A549 (cell line): ENCODE results near the gene OR1E1. TPM values are rescaled to one million over a fixed set of nuclear protein-coding genes. Genes with fewer than 3 reads are reported as not detected.

Experiments used
- ATAC-seq, 2 experiments: fragments of 200-7000 bp in 1 of 2; fragments of >200 bp in 1 of 2; cut with Nextera tagmentation in 1 of 2; cut with Tn5 transposase in 1 of 2; 3 replicates each; pipeline versions ENCODE4 v1.8.0 to v1.9.1; 2018 to 2020; ENCODE audit warnings: mild to moderate bottlenecking in 1 of 2, moderate library complexity in 1 of 2
- CTCF ChIA-PET: fragments of 300-600 bp; sonication (Branson Sonifier 250); formaldehyde crosslinking; extraction: SDS; loops from one replicate; lab custom pipeline; 2021; ENCODE audit warnings: antibody characterized with exemption, inconsistent platforms; lab: Yijun Ruan, JAX
- POLR2A ChIA-PET: fragments of 350-600 bp; formaldehyde crosslinking; extraction: SDS; loops from one replicate; lab custom pipeline; 2021; ENCODE audit warnings: antibody characterized with exemption, inconsistent platforms; lab: Yijun Ruan, JAX
- DNase-seq, 2 experiments: peaks; one replicate each; pipeline versions ENCODE4 v3.0.0 to v3.0.0-alpha.2; 2011 to 2016; ENCODE audit warnings: low read depth in 1 of 2, low spot score in 1 of 2
- FAIRE-seq: peaks from 2 replicates; lab custom pipeline; 2011; peaks lifted over from hg19 to GRCh38; lab: Jason Lieb, UNC
- H3K27ac ChIP-seq, 2 experiments: fragments of >200 bp; sonication (Bioruptor Twin); formaldehyde crosslinking; 3 replicates each; pipeline ENCODE4 v1.5.1; 2016 to 2017
- H3K4me1 ChIP-seq: fragments of >200 bp; sonication (Bioruptor Twin); formaldehyde crosslinking; 3 replicates; pipeline ENCODE4 v1.6.1; 2016
- H3K4me2 ChIP-seq: fragments of >200 bp; sonication (Bioruptor Twin); formaldehyde crosslinking; 3 replicates; pipeline ENCODE4 v1.6.1; 2016
- H3K4me3 ChIP-seq: fragments of >200 bp; sonication (Bioruptor Twin); formaldehyde crosslinking; 3 replicates; pipeline ENCODE4 v1.5.1; 2016
- H3K9me3 ChIP-seq: fragments of >200 bp; sonication (Bioruptor Twin); formaldehyde crosslinking; 3 replicates; pipeline ENCODE4 v1.6.1; 2016
- BHLHE40 ChIP-seq: IDR thresholded peaks from 2 replicates; pipeline ENCODE4 v1.6.1; 2012; ENCODE audit warnings: low read depth, low read length, inconsistent platforms
- CBX2 ChIP-seq: fragments of 200-600 bp; sonication (generic); IDR thresholded peaks from 2 replicates; pipeline ENCODE4 v1.6.1; 2016; ENCODE audit warnings: low read depth, mild to moderate bottlenecking, borderline replicate concordance
- CHD2 ChIP-seq: fragments of 150-350 bp; IDR thresholded peaks from 2 replicates; pipeline ENCODE4 v1.6.1; 2014; ENCODE audit warnings: low read length; ENCODE audit not compliant: partially characterized antibody
- CTCF ChIP-seq: fragments of >200 bp; sonication (Bioruptor Twin); formaldehyde crosslinking; IDR thresholded peaks from 3 replicates; pipeline ENCODE4 v1.5.1; 2016
- EHMT2 ChIP-seq: fragments of 200-600 bp; sonication (generic); IDR thresholded peaks from 2 replicates; pipeline ENCODE4 v1.6.1; 2016; ENCODE audit warnings: antibody characterized with exemption, low read depth, mild to moderate bottlenecking, moderate library complexity
- EP300 ChIP-seq, 2 experiments: fragments of >200 bp; sonication (Bioruptor Twin); formaldehyde crosslinking; IDR thresholded peaks; 2 replicates in 1 of 2; 3 replicates in 1 of 2; pipeline ENCODE4 v1.6.1; 2016 to 2017
- GATA3 ChIP-seq: IDR thresholded peaks from 2 replicates; pipeline ENCODE4 v1.6.1; 2012; ENCODE audit warnings: borderline replicate concordance
- HDAC2 ChIP-seq: fragments of 200-600 bp; sonication (generic); IDR thresholded peaks from 2 replicates; pipeline ENCODE4 v1.6.1; 2016
- HES2 ChIP-seq: fragments of >200 bp; sonication (Bioruptor Twin); formaldehyde crosslinking; IDR thresholded peaks from 2 replicates; pipeline ENCODE4 v1.6.1; 2016
- HEYL ChIP-seq: fragments of 250-450 bp; sonication (Bioruptor Pico); IDR thresholded peaks from 2 replicates; pipeline ENCODE4 v1.8.0; 2021; ENCODE audit warnings: mild to moderate bottlenecking, moderate library complexity
- HMGXB4 ChIP-seq: fragments of 250-450 bp; sonication (Bioruptor Pico); IDR thresholded peaks from 2 replicates; pipeline ENCODE4 v1.5.0; 2021; ENCODE audit warnings: mild to moderate bottlenecking, moderate library complexity, borderline replicate concordance
- KDM1A ChIP-seq: fragments of 200-600 bp; sonication (generic); IDR thresholded peaks from 2 replicates; pipeline ENCODE4 v1.6.1; 2016; ENCODE audit warnings: low read depth, mild to moderate bottlenecking
- MAX ChIP-seq: IDR thresholded peaks from 2 replicates; pipeline ENCODE4 v1.6.1; 2012
- NPAS2 ChIP-seq: fragments of 250-450 bp; sonication (Bioruptor Pico); IDR thresholded peaks from 2 replicates; pipeline ENCODE4 v1.8.0; 2022; ENCODE audit warnings: mild to moderate bottlenecking, moderate library complexity, borderline replicate concordance
- RAD21 ChIP-seq, 2 experiments: fragments of >200 bp in 1 of 2; sonication (Bioruptor Twin) in 1 of 2; formaldehyde crosslinking in 1 of 2; IDR thresholded peaks in 1 of 2; conservative IDR thresholded peaks in 1 of 2; 2 replicates in 1 of 2; 3 replicates in 1 of 2; pipeline ENCODE4 v1.6.1; 2012 to 2018; ENCODE audit warnings: inconsistent platforms in 1 of 2
- RCOR1 ChIP-seq: fragments of 150-350 bp; IDR thresholded peaks from 2 replicates; pipeline ENCODE4 v1.6.1; 2014; ENCODE audit warnings: antibody characterized with exemption, low read length, low read depth
- REST ChIP-seq: fragments of 200-600 bp; sonication (generic); IDR thresholded peaks from 2 replicates; pipeline ENCODE4 v1.6.1; 2016; ENCODE audit warnings: antibody characterized with exemption, mild to moderate bottlenecking, moderate library complexity
- ZC3H11A ChIP-seq: fragments of 450-650 bp; IDR thresholded peaks from 2 replicates; pipeline ENCODE4 v1.6.1; 2014; ENCODE audit warnings: antibody characterized with exemption, mild to moderate bottlenecking
- ZNF302 ChIP-seq: fragments of 250-450 bp; sonication (Bioruptor Pico); IDR thresholded peaks from 2 replicates; pipeline ENCODE4 v1.9.0; 2021; ENCODE audit warnings: inconsistent platforms, mild to moderate bottlenecking, moderate library complexity
- WGBS: methylation state at CpG from one replicate; pipeline ENCODE4 v1.1.6; 2017; ENCODE audit errors: missing lambda C conversion rate; 5-methylcytosine and 5-hydroxymethylcytosine counted together
- polyA minus RNA-seq: library from RNA; depleted of rRNA, polyadenylated mRNA; stranded (reverse); fragments of >200 nt; gene quantifications from 2 replicates; pipeline ENCODE4 v1.2.3, GENCODE V29; 2011; rRNA and poly(A)+ RNA removed
- polyA plus RNA-seq, 4 experiments: library from polyadenylated mRNA; depleted of rRNA in 3 of 4; stranded (reverse); fragments of >200 nt; fragmentation: RNase III in 1 of 4; extraction: RNeasy Plus Mini Kit Qiagen cat#74134 plus additional on column Dnase treatment in 1 of 4; gene quantifications; 2 replicates in 3 of 4; 3 replicates in 1 of 4; pipeline ENCODE4 v1.2.3, GENCODE V29; 2011 to 2017

The OR1E1 gene
- not detected in 2 replicates for polyA plus RNA-seq (2011; rRNA removed)
- not detected in 2 replicates for polyA plus RNA-seq (2012; cell fraction: cytosol; rRNA removed)
- not detected in 2 replicates for polyA plus RNA-seq (2012; cell fraction: nucleus; rRNA removed)
- not detected in 3 replicates for polyA plus RNA-seq (2017; fragmentation: RNase III; extraction: RNeasy Plus Mini Kit Qiagen cat#74134 plus additional on column Dnase treatment)
- polyA minus RNA-seq = not detected in 2 replicates

GRCh38 chr17:3398310-3398709 is at the start of gene OR1E1:
Gene OR1E1 (minus strand): TSS chr17:3398410. CDS start chr17:3398410, 0 bp downstream.
- no peak within 1 kb of the TSS for H3K4me3 ChIP-seq
- no peak within 1 kb of the TSS for H3K27ac ChIP-seq
- TF ChIP-seq HES2 (no peak), GATA3 (no peak), RCOR1 (no peak), ZNF302 (no peak), RAD21 (conservative IDR thresholded peaks at IDR 0.05 in 1 of 2, IDR thresholded peaks at IDR 0.05 in 1 of 2) (no peak), CBX2 (no peak), BHLHE40 (no peak), ZC3H11A (no peak), EHMT2 (no peak), NPAS2 (CRISPR knock-in tag) (no peak), REST (no peak), KDM1A (no peak), MAX (no peak), CTCF (no peak), HDAC2 (no peak), CHD2 (no peak), HMGXB4 (CRISPR knock-in tag) (no peak), HEYL (CRISPR knock-in tag) (no peak), EP300 (IDR thresholded peaks at IDR 0.05) (no peak)
- WGBS = 22% methylated on average over 1 of the region's 1 CpG
- no peaks in the 10 kb centered on the region for H3K9me3 ChIP-seq
- CTCF ChIA-PET = no interaction called here
- FAIRE-seq (no peak), DNase-seq (no peak), ATAC-seq (no peak)
- POLR2A ChIA-PET = no interaction called here
- H3K4me2 ChIP-seq = no peak within 1 kb of the TSS
- H3K4me1 ChIP-seq = no peaks in the 10 kb centered on the region
